Sigmoid colon (tissue), 4 donors: ENCODE measurements around the gene GNMT.

ENCODE experiments used
- EP300 ChIP-seq, 4 donors: sonication (generic); formaldehyde crosslinking; IDR thresholded peaks; one replicate each; pipeline ENCODE4 v1.6.1; 2017; ENCODE audit warnings: antibody characterized with exemption in 4 of 4
- POLR2A ChIP-seq, 2 donors: fragments of 450-650 bp; IDR thresholded peaks; one replicate each; pipeline ENCODE4 v1.6.1; 2016; ENCODE audit warnings: antibody characterized with exemption in 2 of 2, mild to moderate bottlenecking in 2 of 2, moderate library complexity in 2 of 2
- TF ChIP-seq, protein P1 (sequence below), 4 experiments: fragments of 450-650 bp in 3 of 4; fragments of 200-600 bp in 1 of 4; IDR thresholded peaks; one replicate each; pipeline ENCODE4 v1.5.1; 2016 to 2019; ENCODE audit warnings: antibody characterized with exemption in 4 of 4, mild to moderate bottlenecking in 3 of 4, moderate library complexity in 2 of 4

DNA sequence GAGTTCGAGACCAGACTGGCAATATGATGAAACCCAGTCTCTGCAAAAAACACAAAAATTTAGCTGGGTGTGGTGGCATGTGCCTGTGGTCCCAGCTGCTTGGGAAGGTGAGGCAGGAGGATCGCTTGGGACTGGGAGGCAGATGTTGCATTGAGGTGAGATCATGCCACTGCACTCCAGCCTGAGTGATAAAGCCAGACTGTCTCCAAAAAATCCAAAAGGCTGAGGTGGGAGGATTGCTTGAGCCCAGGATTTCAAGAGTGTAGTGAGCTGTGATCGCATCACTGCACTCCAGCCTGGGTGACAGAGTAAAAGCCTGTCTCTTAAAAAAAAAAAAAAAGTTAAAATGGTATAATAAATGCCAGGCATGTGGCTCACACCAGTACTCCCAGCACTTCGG lies 46.0 kb upstream of the GNMT start:
- TF ChIP-seq, protein P1, sequence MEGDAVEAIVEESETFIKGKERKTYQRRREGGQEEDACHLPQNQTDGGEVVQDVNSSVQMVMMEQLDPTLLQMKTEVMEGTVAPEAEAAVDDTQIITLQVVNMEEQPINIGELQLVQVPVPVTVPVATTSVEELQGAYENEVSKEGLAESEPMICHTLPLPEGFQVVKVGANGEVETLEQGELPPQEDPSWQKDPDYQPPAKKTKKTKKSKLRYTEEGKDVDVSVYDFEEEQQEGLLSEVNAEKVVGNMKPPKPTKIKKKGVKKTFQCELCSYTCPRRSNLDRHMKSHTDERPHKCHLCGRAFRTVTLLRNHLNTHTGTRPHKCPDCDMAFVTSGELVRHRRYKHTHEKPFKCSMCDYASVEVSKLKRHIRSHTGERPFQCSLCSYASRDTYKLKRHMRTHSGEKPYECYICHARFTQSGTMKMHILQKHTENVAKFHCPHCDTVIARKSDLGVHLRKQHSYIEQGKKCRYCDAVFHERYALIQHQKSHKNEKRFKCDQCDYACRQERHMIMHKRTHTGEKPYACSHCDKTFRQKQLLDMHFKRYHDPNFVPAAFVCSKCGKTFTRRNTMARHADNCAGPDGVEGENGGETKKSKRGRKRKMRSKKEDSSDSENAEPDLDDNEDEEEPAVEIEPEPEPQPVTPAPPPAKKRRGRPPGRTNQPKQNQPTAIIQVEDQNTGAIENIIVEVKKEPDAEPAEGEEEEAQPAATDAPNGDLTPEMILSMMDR (IDR thresholded peaks at IDR 0.05): no peak
- TF ChIP-seq POLR2A (IDR thresholded peaks at IDR 0.05) (no peak), EP300 (IDR thresholded peaks at IDR 0.05) (no peak)
